ENCODE data around the gene TCP11. TPM values are rescaled to one million over a fixed set of nuclear protein-coding genes. Genes with fewer than 3 reads are reported as not detected.

TCP11 gene
- total RNA-seq, 1 experiment from 2014 or later = not detected

DNA sequence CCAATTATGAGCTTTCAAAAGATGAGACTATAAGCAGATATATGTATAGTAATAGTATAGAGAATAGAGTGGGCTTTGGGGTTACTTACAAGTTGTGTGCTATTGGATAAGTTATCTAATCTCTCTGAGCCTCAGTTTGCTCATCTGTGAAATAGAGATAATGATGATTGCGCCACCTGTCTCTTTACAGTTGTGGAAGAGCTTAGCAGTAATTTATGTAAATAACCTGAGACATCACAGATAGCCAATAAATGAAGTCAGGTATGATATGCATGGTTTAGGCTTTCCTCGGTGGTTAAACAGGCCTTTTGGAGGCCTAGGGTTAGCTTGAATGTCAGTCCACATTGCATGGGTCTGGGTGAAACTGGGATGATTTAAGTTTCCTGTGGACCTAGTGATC is 42.8 kb upstream of the TCP11 start:
- no peaks in the 10 kb centered on the region for H4K20me1 ChIP-seq (ENCODE audit: control insufficient read depth, insufficient read depth, insufficient read length)
- no peak overlapping the region for H3K4me3 Mint-ChIP-seq
- no peak overlapping the region for H4K91ac ChIP-seq (ENCODE audit: insufficient read length, low read depth, low read length)
- TF ChIP-seq CTCF (conservative IDR thresholded peaks at IDR 0.05) = no peak
- H3K9me3 Mint-ChIP-seq = peaks cover 0 to 1% of the 10 kb centered on the region in 2 experiments; a peak in 1 of 5 replicates
- H4K8ac ChIP-seq (replicated peaks; ENCODE audit: insufficient read length, low read depth, low read length) = no peak overlapping the region
- no peaks in the 10 kb centered on the region for H3K4me1 ChIP-seq (ENCODE audit: insufficient read depth, low read length)
- no peak for DNase-seq
- H3T11ph ChIP-seq (ENCODE audit: low read length) = no peak overlapping the region
- no peak overlapping the region for H2BK15ac ChIP-seq (ENCODE audit: low read depth, low read length)
- no peaks in the 10 kb centered on the region for H3K27me3 ChIP-seq (ENCODE audit: insufficient read depth, low read length)
- H4K5ac ChIP-seq (ENCODE audit: insufficient read length, low read depth, low read length) = no peak overlapping the region
- no peak overlapping the region for H2AFZ ChIP-seq (ENCODE audit: low read length)
- no peaks in the 10 kb centered on the region for H3K79me1 ChIP-seq (ENCODE audit: insufficient read depth, low read depth, low read length, poor library complexity, severe bottlenecking)
- no peak overlapping the region for H2AK5ac ChIP-seq (ENCODE audit: insufficient read length, low read length)
- WGBS (ENCODE audit: extremely low coverage, insufficient read length, low lambda C conversion rate) = no CpG with 5 or more reads among the region's 2 CpGs
- no peak overlapping the region for H3K18ac ChIP-seq (ENCODE audit: insufficient read length, low read depth, low read length)
- H3K27ac Mint-ChIP-seq = no peak overlapping the region
- H2BK5ac ChIP-seq (ENCODE audit: insufficient read length, low read length) = no peak overlapping the region
- H3K27ac ChIP-seq (ENCODE audit: insufficient read length, low read depth, low read length) = no peak overlapping the region
- H3K79me2 ChIP-seq (ENCODE audit: insufficient read depth, low read length) = no peaks in the 10 kb centered on the region
- no peaks in the 10 kb centered on the region for H3K36me3 Mint-ChIP-seq (ENCODE audit: insufficient read depth in 1 of 3, low read depth in 3 of 3)
- no peak overlapping the region for H3K56ac ChIP-seq (ENCODE audit: insufficient read length, low read depth, low read length)
- H3K9ac ChIP-seq (ENCODE audit: extremely low read depth, insufficient read length, low read length) = no peak overlapping the region
- peaks cover 6 to 16% of the 10 kb centered on the region in 2 experiments for H3K4me1 Mint-ChIP-seq
- H3K27me3 Mint-ChIP-seq (ENCODE audit: low read depth) = peaks cover 19% of the 10 kb centered on the region
- no peak overlapping the region for H3K23ac ChIP-seq (ENCODE audit: insufficient read length, low read depth, low read length)
- no peak overlapping the region for H3K4me2 ChIP-seq (ENCODE audit: insufficient read depth, insufficient read length, low read length)
- no peak overlapping the region for H2BK120ac ChIP-seq (ENCODE audit: low read depth, low read length, poor library complexity, severe bottlenecking)
- H2BK20ac ChIP-seq (ENCODE audit: low read depth, low read length, poor library complexity, severe bottlenecking) = no peak overlapping the region
- H3K14ac ChIP-seq (ENCODE audit: insufficient read depth, low read length) = no peak overlapping the region
- no peaks in the 10 kb centered on the region for H3K9me3 ChIP-seq (ENCODE audit: control insufficient read depth, low read depth, low read length)
- no peak overlapping the region for H2BK12ac ChIP-seq (ENCODE audit: insufficient read length, low read depth, low read length)
- H3K4ac ChIP-seq (ENCODE audit: low read depth, low read length) = no peak overlapping the region
- no peaks in the 10 kb centered on the region for H3K23me2 ChIP-seq (ENCODE audit: insufficient read length, low read depth, low read length, poor library complexity, severe bottlenecking)
